OCI-LY1 (cell line): ENCODE results near the gene HLA-DQB1.

Experiments
- H2AFZ ChIP-seq: fragments of 200-600 bp; sonication (generic), shearing (Covaris generic); 2 replicates; pipeline ENCODE4 v1.6.0; 2014; ENCODE audit warnings: antibody characterized with exemption, mild to moderate bottlenecking, low read length
- H3F3A ChIP-seq: fragments of 200-600 bp; sonication (generic), shearing (Covaris generic); 2 replicates; pipeline ENCODE4 v1.6.0; 2014; ENCODE audit warnings: mild to moderate bottlenecking, antibody characterized with exemption, low read length, moderate library complexity; ENCODE audit not compliant: insufficient read depth
- H3K27ac ChIP-seq: fragments of 200-600 bp; sonication (generic); 2 replicates; pipeline ENCODE4 v1.5.1; 2014; ENCODE audit warnings: low read length, mixed run types, mild to moderate bottlenecking, low read depth; ENCODE audit not compliant: poor library complexity, severe bottlenecking
- H3K27me3 ChIP-seq: fragments of 200-600 bp; sonication (generic); 2 replicates; pipeline ENCODE4 v1.6.0; 2014; ENCODE audit warnings: antibody characterized with exemption, mild to moderate bottlenecking, low read length, moderate library complexity; ENCODE audit not compliant: insufficient read depth
- H3K36me3 ChIP-seq: fragments of 200-600 bp; sonication (generic); 2 replicates; pipeline ENCODE4 v1.6.1; 2014; ENCODE audit warnings: mild to moderate bottlenecking, antibody characterized with exemption, low read length, moderate library complexity, mixed read lengths; ENCODE audit not compliant: insufficient read depth
- H3K4me1 ChIP-seq: fragments of 200-600 bp; sonication (generic); 2 replicates; pipeline ENCODE4 v1.5.1; 2014; ENCODE audit warnings: mild to moderate bottlenecking, low read length, moderate library complexity; ENCODE audit not compliant: insufficient read depth, severe bottlenecking
- H3K4me2 ChIP-seq: fragments of 200-600 bp; sonication (generic), shearing (Covaris generic); 2 replicates; pipeline ENCODE4 v1.6.1; 2014; ENCODE audit warnings: low read length
- H3K4me3 ChIP-seq: fragments of 200-600 bp; sonication (generic); 2 replicates; pipeline ENCODE4 v1.5.1; 2014; ENCODE audit warnings: low read length, low read depth, mild to moderate bottlenecking, mixed read lengths; ENCODE audit not compliant: poor library complexity, severe bottlenecking
- H3K79me2 ChIP-seq: fragments of 200-600 bp; shearing (Covaris generic); 2 replicates; pipeline ENCODE4 v1.6.1; 2016; ENCODE audit warnings: mixed run types, low read length, mixed read lengths; ENCODE audit not compliant: insufficient read depth
- H3K9ac ChIP-seq: fragments of 200-600 bp; sonication (generic), shearing (Covaris generic); 2 replicates; pipeline ENCODE4 v1.6.1; 2014; ENCODE audit warnings: mild to moderate bottlenecking, low read length, mixed read lengths
- H3K9me2 ChIP-seq: fragments of 200-600 bp; sonication (generic), shearing (Covaris generic); 2 replicates; pipeline ENCODE4 v1.6.1; 2014; ENCODE audit warnings: low read depth, mild to moderate bottlenecking, low read length, mixed read lengths
- H3K9me3 ChIP-seq: fragments of 200-600 bp; shearing (Covaris generic); 2 replicates; pipeline ENCODE4 v1.6.1; 2014; ENCODE audit warnings: low read length, mixed read lengths
- H4K20me1 ChIP-seq: fragments of 200-600 bp; sonication (generic), shearing (Covaris generic); 2 replicates; pipeline ENCODE4 v1.6.0; 2016; ENCODE audit warnings: mild to moderate bottlenecking, low read length; ENCODE audit not compliant: insufficient read depth
- CTCF ChIP-seq: fragments of 200-600 bp; sonication (generic), shearing (Covaris generic); IDR thresholded peaks from 2 replicates; pipeline ENCODE4 v1.5.1; 2017; ENCODE audit warnings: mild to moderate bottlenecking, antibody characterized with exemption, low read length, moderate library complexity, mixed read lengths
- EZH2 ChIP-seq: fragments of 200-600 bp; sonication (generic), shearing (Covaris generic); IDR thresholded peaks from 2 replicates; pipeline ENCODE4 v1.8.0; 2017; ENCODE audit warnings: borderline replicate concordance, mixed run types, mild to moderate bottlenecking, antibody characterized with exemption, low read length, moderate library complexity, mixed read lengths

Gene HLA-DQB1

GRCh38 chr6:32665661-32666060, 796 bp downstream of the HLA-DQB1 start:
- no peak overlapping the region for H3K4me3 ChIP-seq
- H3K4me1 ChIP-seq: peaks cover under 1% of the 10 kb centered on the region
- no peak overlapping the region for H3K27ac ChIP-seq
- H3K9me2 ChIP-seq: no peaks in the 10 kb centered on the region
- H3F3A ChIP-seq: no peaks in the 10 kb centered on the region
- TF ChIP-seq EZH2 (no peak), CTCF (no peak)
- H3K4me2 ChIP-seq: no peak overlapping the region
- no peaks in the 10 kb centered on the region for H3K36me3 ChIP-seq
- H3K9ac ChIP-seq: no peak overlapping the region
- no peak overlapping the region for H2AFZ ChIP-seq
- H3K27me3 ChIP-seq: no peaks in the 10 kb centered on the region
- no peaks in the 10 kb centered on the region for H4K20me1 ChIP-seq
- no peaks in the 10 kb centered on the region for H3K9me3 ChIP-seq
- no peaks in the 10 kb centered on the region for H3K79me2 ChIP-seq

- Histone ChIP-seq H3K36me3 (no peaks in the 10 kb centered on the region), H3K4me3 (no peak overlapping the region), H3K9me2 (no peaks in the 10 kb centered on the region), H4K20me1 (no peaks in the 10 kb centered on the region), H3K4me1 (peaks cover 8% of the 10 kb centered on the region), H3K4me2 (no peak overlapping the region), H2AFZ (no peak overlapping the region), H3K27ac (no peak overlapping the region), H3K27me3 (no peaks in the 10 kb centered on the region), H3K79me2 (no peaks in the 10 kb centered on the region), H3F3A (no peaks in the 10 kb centered on the region), H3K9ac (no peak overlapping the region), H3K9me3 (no peaks in the 10 kb centered on the region)
- TF ChIP-seq CTCF (no peak), EZH2 (no peak)
Measured at GRCh38 chr6:32664827-32665362, 1.6 kb downstream of the HLA-DQB1 start.

- Histone ChIP-seq H3K9ac (no peak overlapping the region), H3K4me2 (no peak overlapping the region), H3K27ac (no peak overlapping the region), H3K9me3 (no peaks in the 10 kb centered on the region), H3K27me3 (no peaks in the 10 kb centered on the region), H3F3A (no peaks in the 10 kb centered on the region), H3K4me3 (no peak overlapping the region), H3K36me3 (no peaks in the 10 kb centered on the region), H3K79me2 (no peaks in the 10 kb centered on the region), H2AFZ (no peak overlapping the region), H4K20me1 (no peaks in the 10 kb centered on the region), H3K4me1 (peaks cover 12% of the 10 kb centered on the region), H3K9me2 (no peaks in the 10 kb centered on the region)
- TF ChIP-seq CTCF (no peak), EZH2 (no peak)
Measured at GRCh38 chr6:32664354-32664753, 2.1 kb downstream of the HLA-DQB1 start.
